ENCODE measurements around the gene RSPH4A.
A peak's percentile ranks its signal among the peaks of the same experiment; 100 is the strongest.
"Not testable (repeated sequence)": the region's sequence is repeated elsewhere in the genome, so short reads cannot be mapped to it uniquely, and the experiment has no call there.

The RSPH4A gene

DNA sequence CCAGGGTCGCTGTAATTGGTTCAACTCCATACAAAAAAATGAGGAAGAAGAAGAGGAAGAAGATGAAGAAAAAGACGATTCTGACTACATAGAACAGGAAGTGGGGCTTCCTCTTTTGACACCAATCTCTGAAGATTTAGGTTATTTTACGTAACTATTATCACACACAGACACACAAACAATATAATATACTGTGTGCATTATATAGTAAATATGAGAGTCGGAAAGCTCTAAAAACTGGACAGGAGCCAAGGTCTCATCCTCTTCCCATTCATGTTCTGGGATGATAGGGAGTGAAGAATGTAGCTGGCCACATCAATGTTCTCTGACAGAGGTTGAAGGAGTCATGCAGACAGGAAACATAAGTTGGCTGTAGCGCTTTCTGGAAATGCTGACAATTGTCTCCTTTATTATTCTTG is 13.3 kb downstream of the RSPH4A start:
- DNase-seq = no peak

DNA sequence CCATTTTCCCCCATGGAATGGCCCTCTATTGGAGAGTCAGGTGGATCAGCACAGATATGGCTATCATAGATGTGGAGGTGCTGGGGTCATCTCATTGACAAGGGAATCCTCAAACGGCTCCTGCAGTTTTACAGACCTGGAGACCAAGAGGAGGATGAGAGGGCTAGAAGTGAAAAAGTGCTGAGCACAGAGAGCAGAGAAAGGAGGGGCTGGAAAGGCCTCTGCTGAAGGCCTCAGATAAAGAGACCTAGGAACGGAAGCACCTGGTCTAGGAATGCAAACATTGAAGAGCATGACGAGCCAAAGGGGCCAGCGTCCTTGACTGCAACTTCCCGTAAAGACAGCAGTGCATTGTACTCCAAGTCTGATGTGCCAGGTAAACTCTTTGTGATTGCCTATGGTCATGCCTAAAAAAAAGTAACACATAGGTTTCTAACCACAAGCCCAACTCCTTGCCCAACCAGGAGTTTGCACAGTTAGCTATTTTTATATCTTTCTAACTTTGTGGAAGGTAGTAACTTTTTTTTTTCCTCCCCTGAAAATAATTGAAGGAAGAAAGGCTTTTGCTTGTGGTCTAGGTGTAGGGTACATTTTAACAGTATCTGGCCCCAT is 15.2 kb downstream of the RSPH4A start:
- DNase-seq = no peak

DNA sequence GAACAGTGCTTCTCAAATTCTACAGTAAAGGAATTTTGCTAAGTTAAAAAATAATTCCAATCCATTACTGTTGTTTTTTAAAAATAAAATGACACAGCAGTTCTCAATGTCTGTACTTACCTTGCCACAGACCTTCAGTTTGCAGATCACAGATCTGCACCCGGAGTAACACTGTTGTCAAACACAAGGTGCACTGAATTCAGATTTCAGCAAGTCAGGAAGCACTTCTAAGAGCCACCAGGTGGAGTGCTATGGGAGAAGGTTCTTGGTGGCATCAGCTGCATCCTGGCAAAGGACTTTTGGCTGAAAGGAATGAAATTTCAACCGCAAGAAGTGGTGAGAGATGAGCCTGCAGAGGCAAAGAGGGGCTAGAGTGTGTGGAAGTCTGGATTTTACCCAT is 17.4 kb downstream of the RSPH4A start:
- no peak for DNase-seq

DNA sequence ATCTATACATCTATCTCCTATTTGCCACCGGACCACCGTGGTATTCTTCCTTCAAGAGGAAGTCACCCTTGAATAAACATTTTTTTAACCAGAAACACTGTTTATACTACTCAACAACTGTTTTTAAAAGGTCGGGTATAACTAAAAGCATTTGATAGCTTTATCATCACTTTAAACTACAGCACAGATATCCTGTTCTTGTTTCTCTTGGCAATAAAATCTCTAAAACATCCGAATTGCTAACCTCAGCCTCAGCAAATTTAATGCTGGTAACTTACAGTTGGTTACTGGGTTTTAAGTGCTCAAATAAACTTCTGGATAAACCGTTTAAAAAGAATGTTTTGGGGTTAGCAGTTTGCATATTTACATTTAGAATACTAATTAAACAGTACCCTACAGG is 31.9 kb downstream of the RSPH4A start:
- no peak for DNase-seq

DNA sequence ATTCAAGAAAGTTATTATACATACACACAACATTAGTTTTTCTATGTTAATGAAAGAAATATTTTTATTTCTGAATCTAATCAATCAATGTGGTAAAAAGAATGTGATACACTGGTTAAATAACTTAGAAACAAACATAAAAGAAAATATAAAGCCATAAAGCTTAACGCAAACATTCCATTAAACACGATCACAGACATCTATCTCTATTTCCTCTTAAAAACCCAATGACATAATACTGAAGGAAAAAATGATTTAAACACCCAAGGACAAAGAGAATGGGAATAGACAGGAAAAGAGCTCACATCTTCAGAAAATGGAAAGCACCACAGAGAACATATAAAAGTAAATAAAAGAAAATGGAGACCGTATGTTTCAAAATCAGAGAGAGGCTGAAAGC is 32.9 kb downstream of the RSPH4A start:
- DNase-seq = no peak

DNA sequence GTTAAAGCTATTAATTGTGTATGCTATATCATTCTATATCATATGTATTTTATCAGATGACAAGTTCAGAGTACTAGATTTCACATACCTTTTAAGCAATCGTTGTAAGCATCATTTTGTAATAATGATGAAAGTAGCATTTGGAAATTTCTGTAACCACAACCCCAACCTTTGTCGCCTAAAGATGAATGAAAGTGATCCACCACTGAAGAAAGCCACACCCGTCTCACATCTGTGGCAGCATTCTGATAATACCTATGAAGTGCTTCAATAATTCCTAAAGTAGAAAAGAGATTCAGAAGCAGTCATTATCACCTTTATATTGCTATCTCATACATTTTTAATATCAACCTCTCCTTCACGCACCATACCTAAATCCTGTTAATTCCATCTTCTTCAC is 35.6 kb downstream of the RSPH4A start:
- DNase-seq = no peak

DNA sequence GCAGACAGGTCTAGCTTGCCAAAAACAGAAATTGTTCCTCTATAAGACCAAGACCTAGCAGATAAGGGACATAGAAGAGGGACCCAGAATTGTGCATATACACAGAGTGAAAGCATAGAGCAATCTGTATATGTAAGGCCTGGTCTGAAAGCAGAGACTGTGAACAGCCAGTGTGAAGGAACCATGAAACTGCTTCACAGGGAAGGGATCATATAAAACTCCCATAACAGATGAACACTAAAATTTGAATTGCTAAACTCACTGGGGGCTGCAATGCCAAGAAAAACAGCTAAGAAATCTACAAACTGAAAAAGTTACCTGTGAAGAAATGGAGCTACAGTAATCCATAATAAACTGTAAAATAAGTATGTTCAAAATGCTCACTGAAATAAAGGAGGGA is 45.3 kb downstream of the RSPH4A start:
- no peak for DNase-seq

DNA sequence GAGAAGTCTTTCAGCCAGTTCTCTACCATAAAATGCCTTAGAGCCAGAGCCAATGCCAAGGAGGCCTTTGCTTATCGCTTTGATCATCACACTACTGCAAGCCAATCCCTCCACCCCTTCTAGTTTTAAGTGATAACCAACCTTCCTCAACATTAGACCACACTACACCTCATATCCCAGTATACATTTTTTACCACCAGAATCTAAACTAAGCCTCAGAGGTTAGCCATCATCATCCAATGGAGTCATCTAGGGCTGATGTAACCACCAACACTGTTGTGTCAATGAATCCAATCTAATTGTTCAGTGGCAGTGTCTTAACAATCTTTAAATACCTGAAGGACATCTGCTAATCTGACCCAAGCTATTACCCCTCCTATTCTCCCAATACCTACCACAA is 45.9 kb downstream of the RSPH4A start:
- DNase-seq = no peak

DNA sequence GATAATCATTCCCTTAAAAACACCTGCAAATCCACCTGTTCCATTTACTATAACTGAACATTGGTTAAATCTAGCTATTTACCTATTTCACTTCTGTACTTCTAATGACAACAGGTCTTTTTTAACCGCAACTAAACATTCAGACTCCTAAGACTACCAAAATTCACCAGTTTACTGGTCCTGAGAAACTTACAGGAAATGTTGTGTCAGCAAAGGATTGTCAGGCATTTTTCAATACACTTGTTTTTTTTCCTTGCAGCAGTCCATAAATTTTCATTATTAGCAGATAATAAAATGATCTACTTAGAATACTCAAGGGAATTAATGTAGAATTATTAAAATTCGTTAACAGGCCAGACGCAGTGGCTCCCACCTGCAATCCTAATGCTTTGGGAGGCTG is 47.0 kb downstream of the RSPH4A start:
- DNase-seq = no peak

DNA sequence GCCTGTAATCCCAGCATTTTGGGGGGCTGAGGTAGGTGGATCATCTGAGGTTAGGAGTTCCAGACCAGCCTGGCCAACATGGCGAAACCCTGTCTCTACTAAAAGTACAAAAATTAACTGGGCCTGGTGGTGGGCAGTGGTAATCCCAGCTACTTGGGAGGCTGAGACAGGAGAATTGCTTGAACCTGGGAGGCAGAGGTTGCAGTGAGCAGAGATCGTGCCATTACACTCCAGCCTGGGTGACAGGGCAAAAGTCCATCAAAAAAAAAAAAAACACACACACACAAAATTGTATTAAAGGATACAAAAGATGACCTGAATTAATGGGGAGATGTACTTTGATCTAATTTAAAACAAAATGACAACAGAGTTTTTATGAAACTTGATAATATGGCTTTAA is 47.9 kb downstream of the RSPH4A start:
- DNase-seq = not testable (repeated sequence)

DNA sequence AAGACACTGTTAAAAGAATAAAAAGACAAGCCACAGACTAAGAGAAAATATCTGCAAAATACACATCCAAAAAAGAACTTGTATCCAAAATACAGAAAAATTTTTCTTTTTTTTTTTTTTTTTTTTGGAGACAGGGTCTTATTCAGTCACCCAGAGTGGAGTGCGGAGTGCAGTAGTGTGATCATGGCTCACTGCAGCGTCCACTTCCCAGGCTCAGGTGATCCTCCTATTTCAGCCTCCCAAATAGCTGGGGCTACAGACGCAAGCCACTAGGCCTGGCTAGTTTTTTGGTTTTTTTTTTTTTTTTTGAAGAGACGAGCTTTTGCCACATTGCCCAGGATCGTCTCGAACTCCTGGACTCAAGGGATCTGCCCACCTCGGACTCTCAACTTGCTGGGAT is 49.2 kb downstream of the RSPH4A start:
- DNase-seq = no peak

DNA sequence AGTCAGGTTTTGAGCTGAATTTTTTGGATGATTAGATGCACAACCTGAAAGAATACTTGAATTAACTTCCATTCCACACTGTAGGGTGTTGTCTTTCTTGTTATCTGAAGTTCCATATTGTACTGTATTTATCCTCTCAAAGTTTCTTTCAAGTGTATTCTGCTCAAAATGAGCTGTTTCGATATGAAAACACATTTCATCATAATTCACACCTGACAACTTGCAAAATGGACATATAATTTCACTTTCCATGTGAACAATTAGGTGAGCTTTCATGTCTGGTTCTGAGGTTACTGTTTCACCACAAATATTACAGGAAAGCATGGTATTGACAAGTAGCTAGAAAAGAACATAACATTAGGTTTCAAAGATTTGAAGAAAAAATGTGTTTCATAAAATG is 50.6 kb downstream of the RSPH4A start:
- no peak for DNase-seq

DNA sequence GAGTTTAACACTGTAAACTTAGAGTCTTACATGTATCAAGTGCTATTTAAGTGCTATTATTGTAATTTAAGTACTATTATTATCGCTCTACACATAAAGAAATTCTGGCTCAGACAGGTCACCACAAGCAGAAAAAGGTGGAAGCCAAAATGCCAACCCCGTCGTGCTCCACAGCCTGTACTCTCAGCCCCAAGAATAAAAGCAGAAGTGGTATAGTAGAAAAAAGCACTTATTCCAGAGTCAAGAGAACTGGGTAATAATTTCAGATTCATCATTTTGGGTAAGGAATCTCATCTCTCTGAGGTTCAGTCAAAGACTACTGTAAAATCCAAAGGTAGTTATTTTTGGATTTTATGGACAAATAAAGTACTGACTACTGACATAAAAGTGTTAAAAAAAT is 51.3 kb downstream of the RSPH4A start:
- no peak for DNase-seq

DNA sequence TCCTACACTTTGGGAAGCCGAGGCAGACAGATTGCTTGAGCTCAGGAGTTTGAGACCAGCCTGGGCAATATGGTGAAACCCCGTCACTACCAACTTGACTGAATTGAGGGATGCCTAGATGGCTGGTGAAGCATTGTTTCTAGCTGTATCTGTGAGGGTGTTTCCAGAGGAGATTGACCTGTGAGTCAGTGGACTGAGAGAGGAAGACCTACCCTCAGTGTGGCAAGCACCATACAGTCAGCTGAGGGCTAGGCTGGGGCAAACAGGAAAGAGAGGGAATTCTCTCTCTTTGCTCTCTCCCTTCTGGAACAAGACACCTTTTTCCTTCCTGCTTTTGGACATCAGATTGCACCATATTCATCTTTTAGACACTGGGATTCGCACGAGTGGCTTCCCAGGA is 56.0 kb downstream of the RSPH4A start:
- no peak for DNase-seq

DNA sequence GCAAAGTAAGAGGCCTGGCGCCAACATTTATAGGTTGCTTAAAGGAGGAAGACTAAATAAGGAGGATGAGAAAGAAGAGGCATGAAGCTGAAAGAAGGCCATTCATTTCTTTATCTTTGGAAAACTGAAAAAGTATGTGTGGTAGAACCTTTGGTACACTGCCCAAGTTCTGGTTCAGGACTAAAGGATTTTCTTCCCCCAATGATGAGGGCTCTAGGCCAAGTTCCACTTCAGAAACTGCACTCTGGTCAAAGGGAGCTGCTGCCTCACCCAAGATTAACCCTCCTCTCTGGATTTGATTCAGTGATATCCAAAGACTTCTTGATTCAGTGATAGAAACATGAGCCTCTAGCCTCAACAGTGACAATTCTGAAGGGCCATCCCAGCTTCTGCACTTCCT is 59.7 kb downstream of the RSPH4A start:
- DNase-seq = no peak

DNA sequence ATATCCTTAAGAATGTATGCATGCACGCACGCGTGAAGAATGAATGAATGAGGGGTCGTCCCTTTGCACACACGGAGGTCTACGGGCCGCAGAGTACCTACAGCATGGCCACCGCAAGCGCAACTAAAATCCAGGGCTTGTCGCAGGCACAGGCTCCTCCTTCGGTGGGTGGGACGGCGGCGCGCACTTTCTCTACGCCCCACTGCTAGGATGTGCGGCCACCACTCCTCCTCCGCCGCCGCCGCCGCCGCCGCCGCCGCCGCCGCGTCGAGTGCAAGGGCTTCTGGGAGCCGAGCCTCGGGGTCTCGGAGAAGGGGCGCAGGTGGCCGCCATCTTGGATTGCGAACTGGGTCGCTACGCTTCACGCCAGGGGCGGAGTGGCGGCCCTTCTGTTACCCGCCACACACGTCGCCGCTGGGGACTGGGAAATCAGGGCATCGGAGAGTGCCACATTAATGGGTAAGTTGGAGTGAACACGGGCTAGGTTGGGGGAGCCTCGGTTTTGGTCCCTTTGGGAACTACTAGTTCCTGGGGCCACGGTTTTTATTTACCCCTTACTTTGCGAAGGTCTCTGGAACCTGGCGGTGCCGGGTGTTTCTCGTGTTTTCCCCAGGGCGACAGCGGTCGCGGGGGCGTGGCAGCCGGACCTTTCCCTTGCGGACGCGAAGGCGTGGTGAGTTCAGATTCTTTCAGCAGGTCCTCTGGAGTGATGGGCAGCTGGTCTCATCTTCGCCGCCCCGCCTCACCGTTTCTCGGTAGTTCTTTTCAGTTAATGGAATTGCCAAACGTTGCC is 64.8 kb downstream of the RSPH4A start, which contains the start of gene KPNA5:
Gene KPNA5 (plus strand): TSS at position 332 of the 793 bp plus-strand sequence. CDS start 124 bp downstream, at position 456.
- DNase-seq = peak; percentile 87

DNA sequence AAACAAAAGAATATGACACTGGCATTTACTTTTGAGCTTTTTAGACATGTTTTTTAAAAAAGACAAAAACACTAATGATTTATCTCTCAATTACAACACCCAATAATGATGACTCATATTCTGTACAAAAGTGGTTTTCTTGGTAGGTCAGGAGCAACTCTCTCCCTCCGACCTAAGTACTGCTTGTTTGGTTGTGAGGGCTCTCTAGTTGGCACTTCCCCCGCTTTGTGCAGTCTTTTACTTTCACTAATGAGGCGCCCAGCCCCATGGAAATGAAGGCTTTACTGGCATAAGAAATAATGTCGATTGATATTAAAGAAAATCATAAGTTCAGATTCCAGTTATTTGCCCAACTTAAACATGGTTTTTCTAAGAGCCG is 66.0 kb downstream of the RSPH4A start:
- DNase-seq = no peak

Data from NCI-H524 treated with DMSO at 0.1 percent for 48 hours (cell line).